ENCODE results near the gene ADAM33.

The ADAM33 gene

GRCh38 chr20:3681931-3682781, at the start of gene ADAM33:
Gene ADAM33, minus strand, starts transcription at chr20:3682010. Its CDS starts 6 bp downstream, at chr20:3682004.
- no peak for DNase-seq (ENCODE audit: low read depth)
- peak within 1 kb of the TSS; percentile 51 for H3K4me3 ChIP-seq (replicated peaks; ENCODE audit: low read depth, low read length)
- no peak for TF ChIP-seq CTCF (IDR thresholded peaks at IDR 0.05; ENCODE audit: low read length, missing control alignments)

- no peak overlapping the region for H3K4me3 ChIP-seq (replicated peaks; ENCODE audit: low read depth, low read length)
- DNase-seq (ENCODE audit: low read depth): no peak
- no peak for TF ChIP-seq CTCF (IDR thresholded peaks at IDR 0.05; ENCODE audit: low read length, missing control alignments)
These were observed 49.2 kb upstream of the ADAM33 start for GRCh38 chr20:3730803-3731672.

- H3K4me3 ChIP-seq (replicated peaks; ENCODE audit: low read depth, low read length): no peak overlapping the region
- TF ChIP-seq CTCF (IDR thresholded peaks at IDR 0.05; ENCODE audit: low read length, missing control alignments): no peak
- DNase-seq (ENCODE audit: low read depth): no peak
These were observed 48.2 kb upstream of the ADAM33 start for GRCh38 chr20:3729811-3730540.

GRCh38 chr20:3729378-3729777, 47.6 kb upstream of the ADAM33 start:
- no peak overlapping the region for H3K4me3 ChIP-seq (replicated peaks; ENCODE audit: low read depth, low read length)
- TF ChIP-seq CTCF (IDR thresholded peaks at IDR 0.05; ENCODE audit: low read length, missing control alignments): no peak
- DNase-seq (ENCODE audit: low read depth): no peak

- TF ChIP-seq CTCF (IDR thresholded peaks at IDR 0.05; ENCODE audit: low read length, missing control alignments): no peak
- DNase-seq (ENCODE audit: low read depth): no peak
- no peak overlapping the region for H3K4me3 ChIP-seq (replicated peaks; ENCODE audit: low read depth, low read length)
These were observed 47.1 kb upstream of the ADAM33 start for GRCh38 chr20:3728876-3729275.

GRCh38 chr20:3728354-3728753, 46.5 kb upstream of the ADAM33 start:
- H3K4me3 ChIP-seq (replicated peaks; ENCODE audit: low read depth, low read length): no peak overlapping the region
- no peak for TF ChIP-seq CTCF (IDR thresholded peaks at IDR 0.05; ENCODE audit: low read length, missing control alignments)
- DNase-seq (ENCODE audit: low read depth): no peak
